AG10803 (cell line): Measurements from ENCODE around the gene SON.

Experiments
- DNase-seq: peaks from one replicate; pipeline ENCODE4 v3.0.0; 2010; ENCODE audit warnings: low read depth
- H3K4me3 ChIP-seq: 2 replicates; pipeline ENCODE4 v1.5.1; 2011; ENCODE audit warnings: mild to moderate bottlenecking, low read length, control low read depth
- TF ChIP-seq, protein P1 (sequence below): conservative IDR thresholded peaks from 2 replicates; pipeline ENCODE4 v1.5.1; 2011; ENCODE audit warnings: mild to moderate bottlenecking, low read length, control low read depth, inconsistent platforms

The SON gene

DNA sequence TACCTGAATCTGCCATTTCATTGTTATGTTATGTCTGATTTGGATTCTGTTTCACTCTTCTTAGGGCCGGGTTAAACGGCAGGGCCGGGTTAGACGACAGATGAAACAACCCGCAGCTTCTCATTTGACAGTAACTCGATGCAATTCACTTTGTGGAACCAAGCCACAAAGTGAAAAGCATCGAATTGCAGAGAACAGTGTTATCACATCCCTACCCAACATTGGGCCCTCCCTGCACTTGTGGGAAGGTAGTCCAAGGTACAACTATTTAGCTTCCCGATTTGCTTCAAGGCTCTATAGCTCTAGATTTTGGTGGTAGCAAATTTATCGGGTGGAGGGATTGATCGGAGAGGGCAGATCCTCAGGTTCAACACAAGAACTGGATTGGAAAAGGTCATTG is 17.0 kb downstream of the SON start:
- TF ChIP-seq, protein P1, sequence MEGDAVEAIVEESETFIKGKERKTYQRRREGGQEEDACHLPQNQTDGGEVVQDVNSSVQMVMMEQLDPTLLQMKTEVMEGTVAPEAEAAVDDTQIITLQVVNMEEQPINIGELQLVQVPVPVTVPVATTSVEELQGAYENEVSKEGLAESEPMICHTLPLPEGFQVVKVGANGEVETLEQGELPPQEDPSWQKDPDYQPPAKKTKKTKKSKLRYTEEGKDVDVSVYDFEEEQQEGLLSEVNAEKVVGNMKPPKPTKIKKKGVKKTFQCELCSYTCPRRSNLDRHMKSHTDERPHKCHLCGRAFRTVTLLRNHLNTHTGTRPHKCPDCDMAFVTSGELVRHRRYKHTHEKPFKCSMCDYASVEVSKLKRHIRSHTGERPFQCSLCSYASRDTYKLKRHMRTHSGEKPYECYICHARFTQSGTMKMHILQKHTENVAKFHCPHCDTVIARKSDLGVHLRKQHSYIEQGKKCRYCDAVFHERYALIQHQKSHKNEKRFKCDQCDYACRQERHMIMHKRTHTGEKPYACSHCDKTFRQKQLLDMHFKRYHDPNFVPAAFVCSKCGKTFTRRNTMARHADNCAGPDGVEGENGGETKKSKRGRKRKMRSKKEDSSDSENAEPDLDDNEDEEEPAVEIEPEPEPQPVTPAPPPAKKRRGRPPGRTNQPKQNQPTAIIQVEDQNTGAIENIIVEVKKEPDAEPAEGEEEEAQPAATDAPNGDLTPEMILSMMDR = no peak
- DNase-seq = no peak
- no peak overlapping the region for H3K4me3 ChIP-seq

DNA sequence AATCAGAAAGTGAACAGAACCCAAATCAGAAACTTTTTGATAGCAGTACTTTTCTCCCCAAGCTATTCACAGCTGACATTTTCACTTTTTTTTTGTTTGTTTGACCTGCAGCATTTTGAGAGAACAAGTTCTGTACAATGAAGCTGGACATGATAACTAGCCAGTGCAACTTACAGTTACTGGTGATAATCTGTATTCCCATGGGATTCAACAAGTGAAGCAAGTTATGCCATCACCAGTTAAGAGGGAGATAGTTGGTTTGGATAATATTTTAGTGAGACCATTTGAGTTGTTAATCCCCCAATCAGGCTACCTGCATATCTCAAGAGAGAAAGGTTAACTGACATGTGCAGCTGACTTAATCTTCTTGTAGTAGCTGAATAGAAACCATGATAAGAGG is 18.1 kb downstream of the SON start:
- DNase-seq = no peak
- TF ChIP-seq, protein P1 = no peak
- H3K4me3 ChIP-seq = no peak overlapping the region

DNA sequence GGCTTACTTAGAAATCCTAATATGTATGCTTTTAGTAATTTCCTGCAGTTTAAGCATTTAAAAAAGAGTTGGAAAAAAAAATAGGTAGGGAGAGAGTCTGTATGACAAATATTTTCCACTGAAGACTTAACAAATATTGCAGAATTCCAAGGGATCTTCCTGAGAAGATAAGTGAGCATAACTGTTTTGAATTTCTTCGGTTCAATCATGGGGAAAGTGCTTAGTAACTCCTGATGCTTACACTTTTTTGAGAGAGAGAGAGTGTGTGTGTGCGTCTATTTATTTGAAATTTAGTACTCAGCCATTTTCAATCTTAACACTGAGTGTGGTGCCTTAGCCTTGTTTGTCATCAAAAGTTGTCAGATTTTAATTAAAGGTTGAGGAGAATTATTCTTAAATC is 18.5 kb downstream of the SON start:
- no peak for DNase-seq
- no peak overlapping the region for H3K4me3 ChIP-seq
- TF ChIP-seq, protein P1 = no peak

DNA sequence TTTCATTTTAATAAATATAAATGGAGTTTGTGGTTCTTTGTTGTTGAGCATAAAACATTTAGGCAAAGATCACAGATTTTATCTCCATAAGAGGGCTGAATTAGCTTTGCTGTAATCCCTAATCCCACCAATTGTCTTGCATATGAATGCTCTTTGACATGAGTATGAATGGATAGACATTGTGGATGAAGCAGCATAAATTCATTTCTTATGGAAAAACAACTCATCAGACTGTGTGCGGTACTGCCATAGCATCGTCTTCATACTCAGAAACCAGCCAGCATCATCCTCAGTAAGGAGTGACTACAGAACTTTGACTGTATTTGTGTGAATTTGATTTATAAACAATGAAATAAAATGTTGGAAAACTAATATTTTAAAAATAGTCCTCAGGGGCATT is 19.6 kb downstream of the SON start:
- H3K4me3 ChIP-seq = no peak overlapping the region
- DNase-seq = no peak
- TF ChIP-seq, protein P1 = no peak

DNA sequence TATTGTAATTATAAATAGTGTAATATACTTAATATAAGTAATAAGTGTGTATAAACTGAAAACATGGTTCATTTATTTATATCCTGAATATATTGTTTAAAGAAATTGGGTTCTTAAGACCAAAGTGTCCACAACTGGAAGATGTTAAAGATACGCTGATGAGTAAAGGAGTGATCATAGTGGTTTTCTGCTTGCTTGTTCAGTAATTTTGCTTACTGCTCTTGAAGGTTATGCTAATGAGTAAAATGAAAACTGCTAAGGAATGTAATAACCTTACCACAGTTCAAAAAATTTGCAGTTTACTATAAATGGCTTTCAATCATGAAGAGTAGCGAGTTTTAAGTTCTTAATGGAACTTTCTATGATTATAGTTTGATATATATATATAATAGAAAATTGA is 23.7 kb downstream of the SON start:
- TF ChIP-seq, protein P1 = no peak
- no peak for DNase-seq
- no peak overlapping the region for H3K4me3 ChIP-seq

DNA sequence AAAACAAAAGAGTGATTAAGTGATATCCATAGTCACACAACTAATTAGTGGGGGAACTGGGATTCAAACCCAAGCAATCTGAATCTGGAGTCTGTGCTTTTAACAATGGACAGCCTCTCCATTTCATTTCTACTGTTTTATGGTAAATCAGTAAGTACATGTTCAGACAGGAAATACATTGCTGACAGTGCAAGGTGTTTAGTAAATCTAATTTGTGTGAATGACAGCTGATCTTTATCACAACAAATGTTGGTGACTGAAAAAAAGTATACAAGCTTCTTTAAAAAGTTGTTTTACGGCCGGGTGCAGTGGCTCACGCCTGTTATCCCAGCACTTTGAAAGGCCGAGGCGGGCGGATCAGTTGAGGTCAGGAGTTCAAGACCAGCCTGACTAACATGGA is 25.1 kb downstream of the SON start:
- TF ChIP-seq, protein P1 = no peak
- no peak overlapping the region for H3K4me3 ChIP-seq
- no peak for DNase-seq

DNA sequence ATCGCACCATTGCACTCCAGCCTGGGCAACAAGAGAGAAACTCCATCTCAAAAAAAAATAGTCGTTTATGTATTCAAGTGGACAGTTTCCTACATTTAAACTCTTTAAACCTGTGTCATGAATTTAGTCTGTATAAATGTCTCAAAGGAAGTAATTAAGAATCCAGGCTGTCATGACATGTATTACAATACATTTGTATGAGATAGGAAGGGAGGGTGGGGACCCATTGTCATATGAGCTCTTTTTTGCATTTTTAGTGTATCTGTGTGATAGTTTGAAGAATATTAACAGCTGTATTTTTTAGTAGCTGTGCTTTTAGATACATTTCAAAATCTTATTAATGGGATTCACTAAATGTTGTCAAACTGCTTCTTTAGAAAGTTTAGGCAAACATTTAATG is 25.6 kb downstream of the SON start:
- TF ChIP-seq, protein P1 = no peak
- no peak for DNase-seq
- no peak overlapping the region for H3K4me3 ChIP-seq
